Measurements from ENCODE around the gene TARM1.
"Not testable (repeated sequence)": the region's sequence is repeated elsewhere in the genome, so short reads cannot be mapped to it uniquely, and the experiment has no call there.

The TARM1 gene

DNA sequence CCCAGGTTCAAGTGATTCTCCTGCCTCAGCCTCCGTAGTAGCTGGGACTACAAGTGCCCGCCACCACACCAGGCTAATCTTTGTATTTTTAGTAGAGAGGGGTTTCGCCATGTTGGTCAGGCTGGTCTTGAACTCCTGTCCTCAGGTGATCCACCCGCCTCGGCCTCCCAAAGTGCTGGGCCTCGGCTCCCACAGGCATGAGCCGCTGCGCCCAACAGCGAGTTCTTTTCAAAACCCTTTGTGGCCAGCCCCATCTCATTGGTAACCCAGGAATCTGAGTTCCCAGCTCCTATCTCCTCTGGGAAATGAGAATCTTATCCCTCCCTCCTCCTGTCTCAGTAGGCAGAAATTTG, 18.7 kb upstream of the TARM1 start:
- not testable (repeated sequence) for DNase-seq (ENCODE audit: low read depth)

DNA sequence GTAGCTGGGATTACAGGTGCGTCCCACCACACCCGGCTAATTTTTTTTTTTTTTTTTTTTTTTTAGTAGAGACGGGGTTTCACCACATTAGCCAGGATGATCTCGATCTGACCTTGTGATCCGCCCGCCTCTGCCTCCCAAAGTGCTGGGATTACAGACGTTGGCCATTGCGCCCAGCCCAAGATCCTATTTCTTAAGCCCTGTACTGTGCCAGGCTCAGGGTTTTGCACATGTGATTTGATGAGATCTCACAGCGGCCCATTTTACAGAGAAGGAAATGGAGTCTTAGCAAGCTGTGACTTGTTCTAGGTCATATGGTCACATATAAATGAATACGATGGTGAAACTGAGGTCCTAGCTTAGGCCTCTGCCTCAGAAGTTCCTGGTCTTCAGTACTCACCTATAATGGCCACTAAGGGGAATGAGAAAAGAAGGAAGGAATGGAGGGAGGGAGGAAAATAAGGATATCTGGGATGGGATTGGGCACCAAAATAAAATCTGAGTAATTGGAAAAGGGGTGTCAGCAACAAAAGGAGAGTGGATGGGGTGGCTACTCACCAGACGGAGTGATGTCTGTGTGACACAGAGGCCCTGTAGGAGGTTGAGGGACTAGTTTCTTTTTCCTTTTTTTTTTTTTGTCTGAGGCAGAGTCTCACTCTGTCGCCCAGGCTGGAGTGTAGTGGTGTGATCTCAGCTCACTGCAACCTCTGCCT, 18.2 kb upstream of the TARM1 start:
- no peak for DNase-seq (ENCODE audit: low read depth)

DNA sequence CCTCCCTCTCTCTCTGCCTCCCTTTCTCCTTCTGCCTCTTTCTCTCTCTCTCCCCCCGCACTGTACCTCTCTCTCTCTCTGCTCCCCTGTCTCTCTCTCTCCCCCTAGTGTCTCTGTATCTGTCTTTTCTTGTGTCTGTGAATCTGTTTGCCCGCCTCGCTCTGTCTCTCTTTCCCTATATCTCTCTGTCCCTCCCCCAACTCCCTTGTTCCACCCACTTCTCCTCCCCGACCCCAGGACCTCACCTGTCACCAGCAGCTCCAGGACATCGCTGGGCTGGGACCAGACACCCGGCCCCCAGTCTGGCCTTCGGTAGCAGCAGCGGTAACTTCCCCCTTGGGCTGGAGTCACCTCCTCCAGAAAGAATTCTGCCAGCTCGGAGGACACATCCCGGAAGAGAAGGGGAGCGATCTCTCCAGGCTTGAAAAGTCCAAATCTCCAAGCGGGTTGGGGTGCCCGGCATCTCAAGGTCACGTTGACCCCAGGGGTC, 15.5 kb upstream of the TARM1 start:
- DNase-seq (ENCODE audit: low read depth): no peak

DNA sequence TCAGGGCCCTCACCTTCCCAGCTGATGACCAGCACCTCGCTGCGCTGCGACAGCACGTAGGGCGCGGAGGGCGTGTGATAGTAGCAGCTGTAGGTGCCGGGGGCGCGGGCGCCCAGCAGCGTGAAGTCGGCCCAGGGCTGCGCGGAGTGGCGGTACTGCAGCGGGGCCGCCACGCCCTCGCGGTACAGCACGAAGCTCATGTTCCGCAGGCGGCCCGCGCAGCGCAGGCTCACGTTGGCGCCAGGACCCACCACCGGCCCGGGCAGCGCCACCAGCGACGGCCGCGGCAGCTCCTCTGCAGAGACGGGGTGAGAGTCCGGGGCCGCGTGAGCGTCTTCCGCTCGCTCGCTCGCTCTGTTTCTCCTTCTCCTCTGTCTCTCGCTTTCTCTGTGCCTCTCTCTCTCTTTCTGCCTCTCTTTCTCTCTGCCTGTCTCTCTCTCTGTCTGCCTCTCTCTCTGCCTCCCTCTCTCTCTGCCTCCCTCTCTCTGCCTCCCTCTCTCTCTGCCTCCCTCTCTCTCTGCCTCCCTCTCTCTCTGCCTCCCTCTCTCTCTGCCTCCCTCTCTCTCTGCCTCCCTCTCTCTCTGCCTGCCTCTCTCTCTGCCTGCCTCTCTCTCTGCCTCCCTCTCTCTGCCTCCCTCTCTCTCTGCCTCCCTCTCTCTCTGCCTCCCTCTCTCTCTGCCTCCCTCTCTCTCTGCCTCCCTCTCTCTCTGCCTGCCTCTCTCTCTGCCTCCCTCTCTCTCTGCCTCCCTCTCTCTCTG, 14.9 kb upstream of the TARM1 start:
- DNase-seq (ENCODE audit: low read depth): peak; percentile 38

DNA sequence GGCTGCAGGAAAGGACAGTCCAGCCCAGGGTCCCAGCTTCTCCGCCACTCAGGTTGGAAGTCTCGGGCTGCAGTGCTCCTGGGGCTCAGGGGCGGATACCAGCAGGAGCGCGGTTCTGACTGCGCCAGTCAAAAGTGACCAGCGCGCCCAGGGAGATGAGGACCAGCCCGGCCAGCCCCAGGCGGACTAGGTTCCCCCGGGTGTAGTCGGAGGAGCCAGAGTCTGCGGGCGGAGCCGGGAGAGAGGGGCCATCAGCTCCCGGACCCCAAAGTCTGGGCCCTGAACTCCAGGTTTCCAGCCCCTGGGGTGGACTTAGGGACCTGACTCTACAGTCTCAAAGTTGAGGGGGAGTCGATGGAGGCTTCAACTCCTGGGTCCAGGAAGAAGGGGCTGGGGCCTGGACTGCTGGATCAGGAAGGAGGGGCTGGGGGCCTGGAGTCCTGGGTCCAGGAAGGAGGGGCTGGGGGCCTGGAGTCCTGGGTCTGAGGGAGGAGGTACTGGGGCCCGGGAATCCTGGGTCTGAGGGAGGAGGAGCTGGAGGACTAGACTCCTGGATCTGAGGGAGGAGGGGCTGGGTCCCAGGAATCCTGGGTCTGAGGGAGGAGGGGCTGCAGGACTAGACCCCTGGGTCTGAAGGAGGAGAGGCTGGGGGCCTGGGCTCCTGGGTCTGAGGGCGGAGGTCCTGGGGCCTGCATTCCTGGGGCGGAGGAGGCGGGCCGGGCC, 14.1 kb upstream of the TARM1 start:
- no peak for DNase-seq (ENCODE audit: low read depth)

DNA sequence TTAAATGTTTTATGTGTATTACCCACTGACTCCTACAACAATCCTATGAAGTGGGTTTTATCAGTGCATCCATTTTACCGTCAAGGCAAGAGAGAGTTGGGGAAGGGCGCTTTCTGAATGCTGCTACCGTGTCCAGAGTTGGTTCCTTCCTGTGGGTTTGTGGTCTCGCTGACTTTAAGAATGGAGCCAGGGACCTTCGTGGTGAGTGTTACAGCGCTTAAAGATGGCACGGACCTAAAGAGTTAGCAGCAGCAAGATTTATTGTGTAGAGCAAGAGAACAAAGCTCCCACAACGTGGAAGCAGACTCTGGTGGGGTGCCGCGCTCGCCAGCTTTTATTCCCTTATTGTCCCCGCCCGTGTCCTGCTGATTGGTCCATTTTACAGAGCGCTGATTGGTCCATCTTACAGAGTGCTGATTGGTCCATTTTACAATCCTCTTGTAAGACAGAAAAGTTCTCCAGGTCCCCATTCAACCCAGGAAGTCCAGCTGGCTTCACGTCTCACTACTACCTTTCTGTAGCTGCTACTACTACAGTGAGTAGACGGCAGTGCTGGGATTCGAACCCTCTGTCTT, 13.3 kb upstream of the TARM1 start:
- no peak for DNase-seq (ENCODE audit: low read depth)

DNA sequence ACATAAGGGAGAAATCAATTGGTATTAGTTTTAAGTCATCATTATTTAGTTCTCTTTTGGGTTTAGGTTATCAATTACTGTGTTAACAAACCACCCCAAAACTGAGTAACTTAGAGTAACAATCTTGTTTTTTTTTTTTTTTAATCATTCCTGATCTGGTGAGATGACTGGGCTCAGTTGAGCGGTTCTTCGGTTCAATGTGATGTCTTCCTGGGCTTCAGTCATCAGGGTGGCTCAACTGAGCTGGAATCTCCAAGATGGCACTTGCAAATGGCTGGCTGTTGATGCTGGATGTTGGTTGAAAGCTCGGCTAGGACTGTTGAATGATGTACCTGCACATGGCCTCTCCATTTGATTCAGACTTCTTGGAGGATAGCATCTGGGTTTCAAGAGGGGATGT, 3.2 kb upstream of the TARM1 start:
- DNase-seq (ENCODE audit: low read depth): no peak

DNA sequence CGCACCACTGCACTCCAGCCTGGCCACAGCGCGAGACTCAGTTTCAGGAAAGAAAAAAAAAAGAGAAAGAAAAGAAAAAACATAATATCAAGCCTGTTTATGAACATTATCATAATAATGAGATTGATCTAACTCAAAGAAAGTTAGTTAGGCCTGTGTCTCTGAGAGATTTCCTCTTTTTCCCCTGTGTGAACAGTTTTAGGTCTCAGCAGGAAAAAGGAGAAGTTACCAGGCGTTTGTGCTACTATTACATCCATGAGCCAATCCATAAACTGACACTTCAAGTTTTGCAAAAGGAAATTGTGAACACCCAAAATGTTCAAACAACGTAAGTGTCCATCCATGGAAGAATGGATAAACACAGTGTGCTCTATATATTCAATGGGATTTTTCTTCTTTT, 3.8 kb downstream of the TARM1 start:
- no peak for DNase-seq (ENCODE audit: low read depth)

DNA sequence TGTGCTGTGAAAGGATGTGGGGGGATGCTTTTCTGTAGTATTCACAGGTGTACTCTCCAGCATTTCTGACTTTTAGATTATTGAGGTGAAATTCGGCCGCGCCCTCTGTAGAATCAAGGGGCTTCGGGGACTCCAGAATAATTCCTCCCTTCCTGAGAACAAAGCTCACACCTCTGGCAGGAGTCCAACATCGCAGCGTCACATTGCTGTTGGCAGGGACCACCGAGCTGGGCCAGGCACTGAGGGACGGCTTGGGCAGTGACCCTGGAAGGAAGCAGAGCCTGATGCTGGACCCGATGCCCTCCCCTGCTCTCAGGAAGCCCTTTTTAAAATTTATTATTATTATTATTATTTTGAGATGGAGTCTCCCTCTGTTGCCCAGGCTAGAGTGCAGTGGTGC, 6.3 kb downstream of the TARM1 start:
- DNase-seq (ENCODE audit: low read depth): no peak

DNA sequence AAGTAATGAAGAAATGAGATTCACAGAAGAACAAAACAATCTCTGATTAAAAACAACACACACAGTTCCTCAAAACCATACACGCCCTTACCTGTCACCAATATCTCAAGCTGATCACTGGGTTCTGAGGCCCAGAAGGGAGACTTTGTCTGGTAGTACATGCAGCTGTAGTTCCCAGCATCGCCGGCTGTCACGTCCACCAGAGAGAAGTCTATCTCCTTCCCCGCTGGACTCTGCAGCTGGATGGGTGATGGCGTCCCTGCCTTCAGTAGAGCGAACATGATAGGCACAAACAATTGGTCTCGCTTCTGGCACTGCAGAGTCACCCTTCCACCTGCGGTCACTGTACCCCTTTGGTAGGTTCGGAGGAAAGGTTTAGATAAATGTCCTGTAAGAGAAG, 7.3 kb downstream of the TARM1 start:
- DNase-seq (ENCODE audit: low read depth): no peak

DNA sequence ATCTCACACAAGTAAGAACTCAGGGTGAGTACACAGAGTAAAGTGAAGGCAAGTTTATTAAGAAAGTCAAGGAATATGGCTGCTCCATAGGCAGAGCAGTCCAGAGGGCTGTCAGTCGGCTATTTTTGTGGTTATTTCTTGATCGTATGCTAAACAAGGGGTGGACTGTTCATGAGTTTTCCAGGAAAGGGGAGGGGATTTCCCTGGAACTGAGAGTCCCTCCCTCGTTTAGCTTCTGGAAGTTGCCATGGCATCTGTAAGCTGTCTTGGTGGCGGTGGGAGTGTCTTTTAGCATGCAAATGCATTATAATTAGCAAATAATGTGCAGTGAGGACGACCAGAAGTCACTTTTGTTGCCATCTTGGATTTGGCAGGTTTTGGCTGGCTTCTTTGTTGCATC, 11.7 kb downstream of the TARM1 start:
- no peak for DNase-seq (ENCODE audit: low read depth)

DNA sequence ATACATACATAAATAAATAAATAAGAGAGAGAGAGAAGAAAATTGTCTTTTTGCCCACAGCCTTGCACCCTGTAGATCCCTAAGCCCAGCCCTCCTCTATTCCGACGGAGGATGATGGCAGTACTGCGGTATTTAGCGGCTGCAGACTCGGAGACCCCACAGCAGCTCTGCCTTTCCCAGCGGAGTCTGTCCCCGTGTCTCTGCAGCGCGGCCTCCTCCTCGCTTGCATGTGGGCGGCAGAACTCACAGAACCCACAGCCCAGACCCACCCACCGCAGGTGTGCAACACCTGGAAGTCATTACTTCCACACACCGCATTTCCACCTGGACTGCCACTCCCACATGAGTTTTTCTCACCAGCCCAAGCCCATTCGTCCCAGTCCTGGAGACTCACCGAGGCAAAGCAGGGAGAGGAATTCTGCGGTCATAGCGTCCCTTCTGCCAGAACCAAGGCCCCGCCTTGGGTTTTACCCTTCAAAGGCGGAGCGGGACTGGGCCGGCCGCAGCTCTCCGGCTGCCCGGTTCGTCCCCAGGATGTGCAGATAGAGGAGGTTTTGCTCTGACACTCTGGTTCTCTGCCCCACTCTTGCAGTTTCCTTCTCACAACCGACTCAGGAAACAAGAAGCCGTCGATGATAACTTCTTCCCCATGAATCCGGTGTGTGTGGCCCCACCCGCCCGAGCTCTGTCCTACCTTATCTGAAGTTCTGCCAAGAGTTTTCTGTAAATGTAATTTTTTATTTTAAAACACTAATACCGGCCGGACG, 17.6 kb downstream of the TARM1 start, which contains the start of gene VSTM1:
Gene VSTM1 (minus strand): TSS at position 548 of the 767 bp plus-strand sequence. CDS start 120 bp downstream, at position 428.
- DNase-seq (ENCODE audit: low read depth): no peak

DNA sequence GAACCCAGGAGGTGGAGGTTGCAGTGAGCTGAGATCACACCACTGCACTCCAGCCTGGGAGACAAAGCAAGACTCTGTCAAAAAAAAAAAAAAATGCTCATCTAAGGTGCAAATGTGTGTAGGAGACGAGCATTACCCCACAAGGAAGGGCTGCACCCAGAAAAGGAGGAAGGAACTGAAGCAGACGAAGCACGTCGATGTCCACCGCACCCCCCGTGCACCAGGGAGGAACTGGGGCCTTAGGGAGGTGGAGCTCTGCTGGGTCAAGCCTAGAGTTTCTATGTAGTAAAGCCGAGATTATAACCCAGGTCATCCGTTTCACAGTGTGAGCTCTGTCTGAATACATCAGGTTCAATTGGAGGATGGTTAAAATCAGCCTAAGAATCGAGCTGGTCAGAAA, 18.5 kb downstream of the TARM1 start:
- no peak for DNase-seq (ENCODE audit: low read depth)

DNA sequence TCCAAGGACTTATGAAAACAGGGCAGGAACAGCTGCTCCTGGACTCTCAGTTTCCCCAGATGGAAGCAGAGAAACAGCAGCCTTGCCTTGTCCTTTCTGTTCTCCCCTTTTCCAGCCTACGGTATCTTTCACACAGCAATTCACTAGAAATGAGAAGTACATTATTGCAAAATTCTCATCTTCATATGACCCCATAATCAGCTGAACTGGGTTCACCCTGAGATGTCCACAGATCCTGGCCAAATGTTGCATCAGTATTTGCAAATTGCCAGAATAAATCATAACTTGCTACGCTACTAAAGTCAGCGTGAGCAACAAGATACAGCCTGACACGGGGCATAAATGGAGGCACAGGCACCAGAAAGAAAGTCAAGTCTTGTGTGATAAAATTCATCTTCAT, 33.5 kb downstream of the TARM1 start:
- DNase-seq (ENCODE audit: low read depth): no peak

DNA sequence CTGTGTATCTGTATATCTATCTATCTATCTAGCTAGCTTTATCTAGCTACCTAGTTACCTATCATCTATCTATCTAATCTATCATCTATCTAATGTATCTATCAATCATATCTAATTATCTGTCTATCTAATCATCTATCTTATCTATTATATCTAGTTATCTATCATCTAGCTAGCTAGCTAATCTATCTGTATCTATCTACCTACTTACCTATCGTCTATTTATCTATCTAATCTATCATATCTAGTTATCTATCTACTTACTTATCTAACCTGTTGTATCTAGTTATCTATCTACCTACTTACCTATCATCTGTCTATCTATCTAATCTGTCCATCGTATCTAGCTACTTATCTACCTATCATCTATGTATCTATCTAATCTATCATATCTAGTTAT, 35.4 kb downstream of the TARM1 start:
- DNase-seq (ENCODE audit: low read depth): no peak

DNA sequence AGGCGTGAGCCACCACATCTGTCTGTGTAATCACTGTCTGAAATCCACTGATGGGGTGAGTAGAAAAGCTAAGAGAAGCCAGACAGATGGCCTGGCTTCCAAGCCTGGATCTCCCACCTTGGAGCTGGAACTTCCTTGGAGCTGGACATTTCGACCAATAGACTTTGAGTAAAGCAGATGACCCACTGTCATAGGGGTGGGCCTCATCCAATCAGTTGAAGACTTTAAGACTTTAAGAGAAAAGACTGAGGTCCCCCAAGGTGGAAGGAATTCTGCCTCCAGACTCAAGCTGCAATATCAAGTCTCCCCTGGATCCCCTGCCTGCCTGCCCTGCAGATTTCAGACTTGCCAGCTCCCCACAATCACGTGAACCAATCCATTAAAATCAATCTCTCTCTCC, 38.2 kb downstream of the TARM1 start:
- no peak for DNase-seq (ENCODE audit: low read depth)

DNA sequence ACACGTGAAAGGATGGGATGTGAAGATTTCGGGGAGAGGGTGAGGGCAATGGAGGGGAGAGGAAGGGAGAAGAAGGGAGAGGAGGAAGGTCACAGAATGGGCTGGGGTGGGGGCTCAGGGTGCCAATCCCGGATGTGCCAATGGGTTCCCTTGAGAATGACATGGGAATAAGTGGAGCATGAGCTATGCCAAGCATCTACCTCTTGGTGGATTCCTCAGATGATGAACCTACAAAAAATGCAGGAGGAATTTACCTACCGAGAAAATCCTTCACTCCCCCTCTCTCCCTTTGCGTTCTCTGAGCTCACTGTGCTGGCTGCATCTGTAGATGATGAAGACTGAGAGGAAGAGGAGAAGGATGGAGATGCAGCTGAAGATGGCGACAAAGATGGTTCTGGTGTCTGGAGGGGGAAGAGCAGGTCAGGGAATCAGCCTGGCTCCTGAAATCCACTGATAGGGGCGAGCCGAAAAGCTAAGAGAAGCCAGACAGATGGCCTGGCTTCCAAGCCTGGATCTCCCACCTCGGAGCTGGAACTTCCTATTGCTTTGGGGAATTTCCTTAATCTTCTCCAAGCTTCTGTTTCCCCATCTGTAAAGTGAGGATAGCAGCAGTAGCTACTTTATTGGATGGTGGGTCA, 39.1 kb downstream of the TARM1 start:
- DNase-seq (ENCODE audit: low read depth): no peak

DNA sequence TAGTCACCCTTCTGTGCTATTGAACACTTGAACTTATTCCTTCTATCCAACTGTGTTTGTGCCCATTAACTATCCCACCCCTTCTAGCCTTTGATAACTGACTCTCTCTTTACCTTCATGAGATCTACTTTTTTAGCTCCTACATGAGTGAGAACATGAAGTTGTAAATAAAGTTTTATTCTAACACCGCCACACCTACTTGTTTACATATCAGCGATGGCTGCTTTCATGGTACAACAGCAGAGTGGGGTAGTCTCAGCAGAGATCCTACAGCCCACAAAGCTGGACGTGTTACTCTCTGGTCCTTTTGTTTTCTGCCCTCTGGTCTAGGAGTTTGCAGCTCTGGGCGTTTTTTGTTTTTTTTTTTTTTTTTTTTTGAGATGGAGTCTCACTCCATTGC, 41.2 kb downstream of the TARM1 start:
- no peak for DNase-seq (ENCODE audit: low read depth)

DNA sequence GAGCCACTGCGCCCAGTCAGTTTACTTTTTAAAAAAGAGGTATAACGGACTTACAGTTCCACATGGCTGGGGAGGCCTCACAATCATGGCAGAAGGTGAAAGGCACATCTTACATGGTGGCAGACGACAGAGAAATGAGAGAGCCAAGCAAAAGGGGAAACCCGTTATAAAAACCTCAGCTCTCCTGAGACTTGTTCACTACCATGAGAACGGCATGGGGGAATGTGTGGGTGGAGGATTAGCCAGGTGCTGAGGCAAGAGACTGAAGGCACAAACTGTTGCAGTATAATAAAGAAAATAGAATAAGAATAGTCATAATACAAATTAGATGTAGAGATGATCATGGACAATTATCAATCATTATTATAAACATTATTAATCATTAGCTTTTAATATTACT, 44.6 kb downstream of the TARM1 start:
- not testable (repeated sequence) for DNase-seq (ENCODE audit: low read depth)

DNA sequence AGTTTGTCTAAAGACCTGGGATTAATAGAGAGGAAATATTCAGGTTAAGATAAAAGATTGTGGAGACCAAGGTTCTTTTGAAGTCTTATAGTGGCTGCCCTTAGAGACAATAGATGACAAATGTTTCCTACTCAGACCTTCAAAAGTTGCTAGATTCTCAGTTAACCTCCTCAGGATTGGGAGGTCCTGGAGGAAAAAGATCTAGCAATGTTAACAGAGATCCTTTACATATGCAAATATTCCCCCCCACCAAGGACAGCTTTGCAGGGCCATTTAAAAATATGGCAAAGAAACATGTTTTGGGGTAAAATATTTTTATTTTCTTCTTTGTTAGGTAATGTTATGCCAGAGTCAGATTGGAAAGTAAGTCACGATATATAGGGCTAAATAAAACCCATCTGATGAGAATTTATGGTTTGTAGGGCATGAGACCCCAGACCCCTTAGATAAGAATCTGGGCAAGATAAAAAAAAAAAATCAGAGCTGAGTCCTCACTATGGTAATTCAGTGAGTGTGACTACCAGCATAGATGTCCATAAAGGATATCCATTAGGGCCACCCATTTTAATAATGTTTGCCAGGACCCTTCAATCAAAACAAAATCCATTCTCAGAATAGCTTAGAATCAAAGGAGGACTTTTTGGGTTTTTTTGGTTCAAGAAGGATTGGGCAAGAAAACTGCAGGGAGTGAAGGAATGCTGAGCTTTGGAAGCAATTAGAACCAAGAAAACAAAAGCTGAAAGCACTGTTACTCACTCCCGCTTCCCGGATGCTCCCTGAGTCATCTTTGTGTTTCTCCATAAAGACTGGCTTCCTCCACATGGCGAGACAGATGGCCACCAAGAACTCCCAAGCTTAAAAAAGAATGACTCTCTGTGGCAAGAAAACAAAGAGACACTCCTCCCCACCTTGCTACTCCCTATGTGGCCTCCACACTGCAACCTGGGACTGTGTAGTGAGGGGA, 45.7 kb downstream of the TARM1 start:
- no peak for DNase-seq (ENCODE audit: low read depth)
